HTR-8/SVneo (cell line): ENCODE measurements around the gene BHLHE23.
"Not testable (repeated sequence)": the region's sequence is repeated elsewhere in the genome, so short reads cannot be mapped to it uniquely, and the experiment has no call there.

Source experiments
- DNase-seq: peaks from one replicate; pipeline ENCODE4 v3.0.0; 2011; ENCODE audit warnings: low spot score, mixed read lengths; ENCODE audit not compliant: insufficient read length
- FAIRE-seq: peaks from 2 replicates; lab custom pipeline; 2011; peaks lifted over from hg19 to GRCh38; lab: Jason Lieb, UNC

BHLHE23 gene

GRCh38 chr20:63044204-63044600, 37.4 kb upstream of the BHLHE23 start:
- DNase-seq (no peak), FAIRE-seq (no peak)

- FAIRE-seq (no peak), DNase-seq (no peak)
Measured at GRCh38 chr20:63043348-63044203, 36.8 kb upstream of the BHLHE23 start.

DNA sequence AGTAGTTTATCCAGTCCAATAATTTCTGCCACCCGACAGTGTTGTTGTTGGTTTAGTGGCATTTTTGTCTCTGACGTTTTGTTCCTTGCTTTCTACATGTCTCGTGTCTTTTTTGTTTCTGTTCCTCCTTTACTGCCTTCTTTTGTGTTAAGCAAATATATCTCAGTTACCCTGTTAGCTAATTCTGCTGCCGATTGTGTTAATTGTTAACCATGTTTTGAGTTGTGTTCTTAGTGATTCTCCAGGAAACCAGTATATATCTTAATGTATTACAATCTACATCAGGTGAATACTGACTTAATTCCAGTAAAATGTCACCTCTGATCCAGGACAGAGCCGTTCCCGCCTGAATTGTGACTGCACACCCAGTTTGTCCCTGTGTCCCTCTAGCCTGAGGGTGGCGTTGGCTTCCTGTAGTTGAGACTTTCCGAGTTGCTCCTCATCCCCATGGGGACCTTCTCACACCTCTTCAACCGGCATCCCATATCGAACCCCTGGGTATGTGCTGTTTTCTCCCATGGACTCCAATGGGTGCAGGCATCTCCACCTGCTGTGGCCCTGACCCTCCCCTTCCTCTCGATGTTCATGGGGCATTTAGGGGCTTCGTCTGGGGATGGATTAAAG, 35.8 kb upstream of the BHLHE23 start:
- DNase-seq (no peak), FAIRE-seq (peak; percentile 33)

GRCh38 chr20:63041776-63042175, 35.0 kb upstream of the BHLHE23 start:
- DNase-seq (no peak), FAIRE-seq (no peak)

GRCh38 chr20:63037669-63038268, 31.0 kb upstream of the BHLHE23 start:
- peak; percentile 59 for FAIRE-seq
- no peak for DNase-seq

- FAIRE-seq = no peak
- DNase-seq = no peak
Measured at GRCh38 chr20:63036291-63036690, 29.5 kb upstream of the BHLHE23 start.

DNA sequence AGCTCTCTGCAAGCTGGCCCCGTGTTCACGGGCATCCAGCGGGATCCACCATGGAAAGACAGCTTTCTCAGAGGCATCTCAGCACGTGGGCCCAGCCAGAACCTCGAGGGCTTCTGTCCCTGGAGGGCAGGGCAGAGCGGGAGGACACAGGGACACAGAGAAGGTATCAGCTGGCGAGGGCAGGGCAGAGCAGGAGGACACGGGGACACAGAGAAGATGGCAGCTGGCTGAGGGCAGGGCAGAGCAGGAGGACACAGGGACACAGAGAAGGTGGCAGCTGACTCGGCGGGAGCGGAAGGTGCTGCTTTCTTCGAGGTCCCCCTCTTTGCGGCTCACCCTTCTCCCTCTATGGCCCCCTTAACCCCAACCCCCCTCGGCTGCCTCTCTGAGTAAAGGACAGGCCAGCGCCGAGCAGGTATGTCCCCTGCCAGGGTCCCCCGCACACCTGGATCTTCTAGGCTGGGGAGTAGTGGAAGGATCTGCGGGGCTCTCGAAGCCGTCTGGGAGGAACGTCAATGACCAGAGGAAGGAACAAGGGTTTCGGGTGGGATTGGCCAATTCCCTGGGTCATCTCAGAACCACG, 28.9 kb upstream of the BHLHE23 start:
- FAIRE-seq = no peak
- DNase-seq = no peak

DNA sequence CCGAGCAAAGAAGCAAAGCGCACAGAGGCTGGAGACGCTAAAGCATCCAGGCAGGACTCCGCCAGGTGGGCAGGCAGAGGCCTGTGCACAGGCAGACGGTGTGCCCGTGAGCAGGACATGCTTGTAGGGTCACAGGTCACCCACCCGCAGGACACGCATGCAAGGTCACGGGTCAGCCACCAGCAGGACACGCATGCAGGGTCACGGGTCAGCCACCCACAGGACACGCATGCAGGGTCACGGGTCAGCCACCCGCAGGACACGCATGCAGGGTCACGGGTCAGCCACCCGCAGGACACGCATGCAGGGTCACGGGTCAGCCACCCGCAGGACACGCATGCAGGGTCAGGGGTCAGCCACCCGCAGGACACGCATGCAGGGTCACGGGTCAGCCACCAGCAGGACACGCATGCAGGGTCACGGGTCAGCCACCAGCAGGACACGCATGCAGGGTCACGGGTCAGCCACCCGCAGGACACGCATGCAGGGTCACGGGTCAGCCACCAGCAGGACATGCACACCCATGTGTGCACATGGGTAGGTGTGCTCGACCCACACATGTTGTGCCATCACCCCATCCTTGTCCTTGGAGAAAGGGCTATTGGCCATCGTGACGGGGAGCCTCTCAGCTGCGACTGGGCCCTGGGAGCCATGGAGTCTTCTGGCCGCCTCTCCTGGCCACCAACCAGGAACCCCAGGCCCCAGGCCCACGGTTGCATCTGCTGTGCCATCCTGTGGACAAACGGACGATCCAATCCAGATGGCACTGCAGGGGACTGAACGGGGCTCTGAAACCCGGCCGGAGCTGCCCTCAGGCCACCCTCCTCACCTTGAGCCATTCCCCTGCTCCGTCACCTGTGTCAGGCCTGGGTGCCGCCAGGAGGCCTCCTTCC, 28.2 kb upstream of the BHLHE23 start:
- peak; percentile 55 for FAIRE-seq
- not testable (repeated sequence) for DNase-seq

GRCh38 chr20:63033794-63034709, 27.3 kb upstream of the BHLHE23 start:
- DNase-seq = no peak
- peak; percentile 28 for FAIRE-seq

- FAIRE-seq (peak; percentile 89), DNase-seq (no peak)
Measured at GRCh38 chr20:63032861-63033793, 26.4 kb upstream of the BHLHE23 start.

- FAIRE-seq (no peak), DNase-seq (no peak)
Measured at GRCh38 chr20:63032026-63032800, 25.4 kb upstream of the BHLHE23 start.

GRCh38 chr20:63031251-63032014, 24.7 kb upstream of the BHLHE23 start:
- no peak for DNase-seq
- FAIRE-seq = no peak

GRCh38 chr20:63029358-63030121, 22.8 kb upstream of the BHLHE23 start:
- FAIRE-seq (peak; percentile 86), DNase-seq (no peak)

DNA sequence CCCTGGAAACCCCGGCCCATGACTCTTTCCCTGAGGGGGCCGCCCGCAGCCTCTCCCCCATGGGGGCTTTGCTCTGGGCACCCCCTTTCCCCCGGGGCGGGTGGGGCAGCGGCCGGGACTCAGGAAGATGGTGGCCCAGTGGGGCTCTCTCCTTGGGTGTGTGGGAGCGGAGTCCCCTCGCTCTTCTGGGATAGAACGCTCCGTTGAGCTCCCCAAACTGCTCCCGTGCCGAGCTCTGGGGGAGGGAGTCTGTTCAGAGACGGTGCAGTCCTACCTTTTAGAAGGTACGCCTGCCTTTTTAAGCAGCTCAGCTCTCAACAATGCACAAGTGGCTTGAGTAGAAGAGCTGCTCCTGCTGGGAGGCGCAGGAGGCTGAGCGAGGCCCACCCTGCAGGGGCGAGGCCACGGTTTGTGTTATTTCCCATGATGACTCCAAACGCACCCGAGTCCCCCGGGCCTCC, 21.7 kb upstream of the BHLHE23 start:
- no peak for FAIRE-seq

DNA sequence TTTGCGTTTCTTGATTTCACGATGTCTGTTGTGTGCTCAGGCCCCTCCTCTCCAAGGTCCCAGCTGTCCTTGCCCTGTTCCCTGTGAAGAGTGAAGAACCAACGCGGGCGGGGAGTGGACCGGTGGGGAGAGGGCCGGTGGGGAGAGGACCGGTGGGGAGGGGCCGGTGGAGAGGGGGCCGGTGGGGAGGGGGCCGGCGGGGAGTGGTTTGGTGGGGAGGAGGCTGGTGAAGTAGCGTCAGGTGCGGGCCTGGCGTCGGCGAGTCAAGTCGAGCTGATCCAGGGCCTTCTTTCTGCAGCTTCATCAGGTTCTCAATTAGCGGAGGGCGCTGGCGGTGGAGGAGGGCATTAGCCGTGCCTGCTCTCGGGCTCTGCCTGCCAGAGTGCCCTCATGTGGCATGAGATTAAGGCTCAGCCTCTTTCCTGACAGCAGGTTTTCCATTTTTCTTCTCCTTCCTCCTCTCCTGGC, 21.2 kb upstream of the BHLHE23 start:
- FAIRE-seq = no peak
- no peak for DNase-seq

More for the DNA sequence above, 21.7 kb upstream of the BHLHE23 start:
- no peak for DNase-seq
